ENCODE results near the gene KHSRP.

KHSRP gene

GRCh38 chr19:6393983-6394412 is 30.6 kb downstream of the KHSRP start:
- DNase-seq (ENCODE audit: extremely low read depth in 1 of 2, low read depth in 1 of 2) = peak in 1 of 2 donors; percentile 57

- DNase-seq (ENCODE audit: extremely low read depth in 1 of 2, low read depth in 1 of 2) = peak; percentile 88 to 97
Observed at GRCh38 chr19:6393074-6393982, 31.3 kb downstream of the KHSRP start, which contains the start of gene GTF2F1. Gene GTF2F1, minus strand, starts transcription at chr19:6393164. Its CDS starts 169 bp downstream, at chr19:6392995.

GRCh38 chr19:6392221-6393073 is 32.2 kb downstream of the KHSRP start:
- no peak for DNase-seq (ENCODE audit: extremely low read depth in 1 of 2, low read depth in 1 of 2)

- no peak for DNase-seq (ENCODE audit: extremely low read depth in 1 of 2, low read depth in 1 of 2)
Observed at GRCh38 chr19:6387372-6387771, 37.2 kb downstream of the KHSRP start.

GRCh38 chr19:6384381-6384780 is 40.2 kb downstream of the KHSRP start:
- DNase-seq (ENCODE audit: extremely low read depth in 1 of 2, low read depth in 1 of 2) = no peak

GRCh38 chr19:6383188-6383587 is 41.4 kb downstream of the KHSRP start:
- no peak for DNase-seq (ENCODE audit: extremely low read depth in 1 of 2, low read depth in 1 of 2)

GRCh38 chr19:6381030-6381750 is 43.4 kb downstream of the KHSRP start:
- DNase-seq (ENCODE audit: extremely low read depth in 1 of 2, low read depth in 1 of 2) = no peak

GRCh38 chr19:6379744-6380143 is 44.9 kb downstream of the KHSRP start:
- no peak for DNase-seq (ENCODE audit: extremely low read depth in 1 of 2, low read depth in 1 of 2)

- no peak for DNase-seq (ENCODE audit: extremely low read depth in 1 of 2, low read depth in 1 of 2)
Observed at GRCh38 chr19:6378486-6378885, 46.1 kb downstream of the KHSRP start.

- DNase-seq (ENCODE audit: extremely low read depth in 1 of 2, low read depth in 1 of 2) = no peak
Observed at GRCh38 chr19:6378041-6378440, 46.6 kb downstream of the KHSRP start.

GRCh38 chr19:6376512-6377190 is 48.0 kb downstream of the KHSRP start:
- no peak for DNase-seq (ENCODE audit: extremely low read depth in 1 of 2, low read depth in 1 of 2)

- DNase-seq (ENCODE audit: extremely low read depth in 1 of 2, low read depth in 1 of 2) = no peak
Observed at GRCh38 chr19:6375411-6376010, 49.1 kb downstream of the KHSRP start, which contains the start of gene PSPN. Gene PSPN, minus strand, starts transcription at chr19:6375933. Its CDS starts 84 bp downstream, at chr19:6375849.

- DNase-seq (ENCODE audit: extremely low read depth in 1 of 2, low read depth in 1 of 2) = no peak
Observed at GRCh38 chr19:6374711-6375410, 49.8 kb downstream of the KHSRP start.

GRCh38 chr19:6374161-6374709 is 50.4 kb downstream of the KHSRP start:
- no peak for DNase-seq (ENCODE audit: extremely low read depth in 1 of 2, low read depth in 1 of 2)

- no peak for DNase-seq (ENCODE audit: extremely low read depth in 1 of 2, low read depth in 1 of 2)
Observed at GRCh38 chr19:6373813-6374108, 50.9 kb downstream of the KHSRP start.

- DNase-seq (ENCODE audit: extremely low read depth in 1 of 2, low read depth in 1 of 2) = peak; percentile 95 to 98
Observed at GRCh38 chr19:6373096-6373812, 51.4 kb downstream of the KHSRP start.

- peak; percentile 89 to 97 for DNase-seq (ENCODE audit: extremely low read depth in 1 of 2, low read depth in 1 of 2)
Observed at GRCh38 chr19:6372594-6373095, 52.0 kb downstream of the KHSRP start, which contains the start of gene ALKBH7. Gene ALKBH7, plus strand, starts transcription at chr19:6372794. Its CDS starts 27 bp downstream, at chr19:6372821.

GRCh38 chr19:6364353-6364752 is 60.3 kb downstream of the KHSRP start:
- DNase-seq (ENCODE audit: extremely low read depth in 1 of 2, low read depth in 1 of 2) = no peak

All from activated CD8-positive, alpha-beta memory T cell treated with anti-CD3 and anti-CD28 coated beads for 1 hour (primary cell).